ENCODE measurements around the gene DVL2.

Gene DVL2

DNA sequence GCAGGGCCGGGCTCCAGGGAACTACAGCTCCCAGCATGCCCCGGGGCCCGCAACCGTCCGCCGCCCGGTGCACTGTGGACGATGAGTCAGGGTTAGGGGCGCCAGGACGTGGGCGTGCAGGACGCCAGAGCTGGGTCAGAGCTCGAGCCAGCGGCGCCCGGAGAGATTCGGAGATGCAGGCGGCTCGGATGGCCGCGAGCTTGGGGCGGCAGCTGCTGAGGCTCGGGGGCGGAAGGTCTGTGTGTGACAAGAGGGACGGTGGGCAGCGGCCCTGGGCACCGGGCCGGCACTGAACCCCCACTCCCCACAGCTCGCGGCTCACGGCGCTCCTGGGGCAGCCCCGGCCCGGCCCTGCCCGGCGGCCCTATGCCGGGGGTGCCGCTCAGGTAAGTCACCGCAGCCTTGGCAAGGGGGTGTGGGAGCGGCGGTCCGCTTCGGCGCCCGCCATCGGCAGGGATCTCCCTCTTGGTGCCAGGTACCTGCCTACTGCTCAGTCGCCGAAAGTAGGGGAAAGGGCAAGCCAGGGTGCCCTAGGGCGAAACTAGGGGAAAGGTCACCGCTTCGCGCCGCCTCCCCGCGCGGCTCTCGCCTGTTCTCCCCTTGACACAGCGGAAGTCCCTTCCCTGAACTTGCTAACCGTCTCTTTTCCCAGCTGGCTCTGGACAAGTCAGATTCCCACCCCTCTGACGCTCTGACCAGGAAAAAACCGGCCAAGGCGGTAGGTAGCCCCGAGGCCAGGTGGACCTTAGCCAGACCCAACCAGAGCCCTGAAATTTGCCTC lies 14.3 kb downstream of the DVL2 start, which contains the start of the genes ACADVL and DLG4 (continued):
- TF ChIP-seq, protein P1, sequence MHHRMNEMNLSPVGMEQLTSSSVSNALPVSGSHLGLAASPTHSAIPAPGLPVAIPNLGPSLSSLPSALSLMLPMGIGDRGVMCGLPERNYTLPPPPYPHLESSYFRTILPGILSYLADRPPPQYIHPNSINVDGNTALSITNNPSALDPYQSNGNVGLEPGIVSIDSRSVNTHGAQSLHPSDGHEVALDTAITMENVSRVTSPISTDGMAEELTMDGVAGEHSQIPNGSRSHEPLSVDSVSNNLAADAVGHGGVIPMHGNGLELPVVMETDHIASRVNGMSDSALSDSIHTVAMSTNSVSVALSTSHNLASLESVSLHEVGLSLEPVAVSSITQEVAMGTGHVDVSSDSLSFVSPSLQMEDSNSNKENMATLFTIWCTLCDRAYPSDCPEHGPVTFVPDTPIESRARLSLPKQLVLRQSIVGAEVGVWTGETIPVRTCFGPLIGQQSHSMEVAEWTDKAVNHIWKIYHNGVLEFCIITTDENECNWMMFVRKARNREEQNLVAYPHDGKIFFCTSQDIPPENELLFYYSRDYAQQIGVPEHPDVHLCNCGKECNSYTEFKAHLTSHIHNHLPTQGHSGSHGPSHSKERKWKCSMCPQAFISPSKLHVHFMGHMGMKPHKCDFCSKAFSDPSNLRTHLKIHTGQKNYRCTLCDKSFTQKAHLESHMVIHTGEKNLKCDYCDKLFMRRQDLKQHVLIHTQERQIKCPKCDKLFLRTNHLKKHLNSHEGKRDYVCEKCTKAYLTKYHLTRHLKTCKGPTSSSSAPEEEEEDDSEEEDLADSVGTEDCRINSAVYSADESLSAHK (tag by site-specific recombination; IDR thresholded peaks at IDR 0.05) = no peak
- TF ChIP-seq ZNF157 (tag by site-specific recombination; IDR thresholded peaks at IDR 0.05) (no peak), ZNF530 (tag by site-specific recombination; IDR thresholded peaks at IDR 0.05; ENCODE audit: low read depth) (no peak)
- TF ChIP-seq, protein P2, sequence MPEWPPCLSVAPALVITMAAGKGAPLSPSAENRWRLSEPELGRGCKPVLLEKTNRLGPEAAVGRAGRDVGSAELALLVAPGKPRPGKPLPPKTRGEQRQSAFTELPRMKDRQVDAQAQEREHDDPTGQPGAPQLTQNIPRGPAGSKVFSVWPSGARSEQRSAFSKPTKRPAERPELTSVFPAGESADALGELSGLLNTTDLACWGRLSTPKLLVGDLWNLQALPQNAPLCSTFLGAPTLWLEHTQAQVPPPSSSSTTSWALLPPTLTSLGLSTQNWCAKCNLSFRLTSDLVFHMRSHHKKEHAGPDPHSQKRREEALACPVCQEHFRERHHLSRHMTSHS (tag by site-specific recombination; IDR thresholded peaks at IDR 0.05) = no peak

DNA sequence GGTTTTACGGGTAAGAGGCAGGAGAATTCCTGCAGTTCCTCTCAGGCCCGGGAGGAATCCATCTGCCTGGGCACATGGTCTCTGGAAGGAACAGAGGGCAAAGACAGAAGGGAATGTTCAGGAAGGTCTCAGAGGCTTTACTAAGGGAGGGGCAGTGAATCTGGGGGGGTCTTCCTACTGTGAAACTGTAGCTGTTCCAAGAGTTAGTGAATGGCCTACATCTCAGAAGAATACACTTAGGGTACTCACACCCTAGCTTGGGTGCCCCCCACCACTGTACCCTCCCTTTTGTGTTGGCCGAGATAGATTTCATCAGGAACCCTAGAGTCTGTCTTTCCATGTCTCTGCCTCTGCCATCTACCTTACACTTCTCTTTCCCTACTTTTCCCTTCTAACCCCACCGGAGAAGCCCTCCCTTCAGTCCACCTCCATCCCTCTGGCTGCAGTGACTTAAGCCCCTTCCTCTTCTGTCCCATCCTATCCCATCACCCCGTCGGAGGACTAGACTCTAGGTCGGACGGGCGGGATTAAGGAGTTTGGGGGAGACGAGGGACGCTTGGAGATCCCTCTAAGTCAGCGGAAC lies 15.0 kb downstream of the DVL2 start:
- H3K36me3 ChIP-seq (ENCODE audit: control insufficient read depth in 2 of 2, insufficient read depth in 1 of 2, low read length in 2 of 2) = peaks cover 12 to 34% of the 10 kb centered on the region in 2 experiments; a peak in 2 of 3 replicates
- H3K4me3 ChIP-seq (ENCODE audit: low read depth, low read length) = peak overlapping the region; percentile 83
- peaks cover 7% of the 10 kb centered on the region for H3K4me1 ChIP-seq (ENCODE audit: control insufficient read depth, insufficient read depth, low read length)
- H3K27ac ChIP-seq (ENCODE audit: extremely low read depth, low read depth, low read length) = peak overlapping the region; percentile 83; the same call in 1 of the 2 replicates
- CTCF ChIA-PET = interaction anchor here (0.7 to 4.2 kb wide), 8 partner anchors 15 to 174 kb away, joined by 3 to 34 read pairs (median 6); partner anchors contain the start of genes DVL2, GABARAP and PHF23
- POLR2A ChIA-PET = interaction anchor here (0.6 to 9.8 kb wide), 18 partner anchors 13 to 296 kb away, joined by 3 to 284 read pairs (median 6); partner anchors contain the start of genes CTDNEP1, DVL2, ELP5 and GABARAP
- H3K9me3 ChIP-seq (ENCODE audit: control insufficient read depth, insufficient read depth, low read depth, low read length) = no peaks in the 10 kb centered on the region
- TF ChIP-seq SCRT1 (tag by site-specific recombination; IDR thresholded peaks at IDR 0.05; ENCODE audit: borderline replicate concordance) (no peak), SETDB1 (IDR thresholded peaks at IDR 0.05; ENCODE audit: insufficient read length, low read length) (no peak), SP2 (tag by site-specific recombination; IDR thresholded peaks at IDR 0.05) (peak; percentile 59), ZNF155 (tag by site-specific recombination; IDR thresholded peaks at IDR 0.05) (no peak), WT1 (tag by site-specific recombination; IDR thresholded peaks at IDR 0.05) (peak; percentile 43; the same call in 1 of the 2 replicates), ZNF2 (tag by site-specific recombination; IDR thresholded peaks at IDR 0.05) (0 out of 2 replicates have a peak, but pooled peaks have one; percentile 47), IKZF3 (tag by site-specific recombination; IDR thresholded peaks at IDR 0.05) (peak; percentile 44; the same call in 1 of the 2 replicates), ZNF16 (tag by site-specific recombination; IDR thresholded peaks at IDR 0.05; ENCODE audit: low read depth) (no peak), ZNF558 (tag by site-specific recombination; IDR thresholded peaks at IDR 0.05) (no peak), PRDM1 (tag by site-specific recombination; IDR thresholded peaks at IDR 0.05) (peak; percentile 62), ZNF529 (tag by site-specific recombination; IDR thresholded peaks at IDR 0.05; ENCODE audit: insufficient replicate concordance) (no peak), ZNF777 (tag by site-specific recombination; IDR thresholded peaks at IDR 0.05; ENCODE audit: borderline replicate concordance) (peak; percentile 66; the same call in 1 of the 2 replicates), ZNF341 (tag by site-specific recombination; IDR thresholded peaks at IDR 0.05; ENCODE audit: low read depth) (peak; percentile 34; the same call in 1 of the 2 replicates), ZNF366 (tag by site-specific recombination; conservative IDR thresholded peaks at IDR 0.05) (peak; percentile 58; the same call in 1 of the 2 replicates), ZNF664 (tag by site-specific recombination; IDR thresholded peaks at IDR 0.05) (no peak), ZBTB21 (tag by site-specific recombination; IDR thresholded peaks at IDR 0.05) (no peak)
- TF ChIP-seq, protein P3, sequence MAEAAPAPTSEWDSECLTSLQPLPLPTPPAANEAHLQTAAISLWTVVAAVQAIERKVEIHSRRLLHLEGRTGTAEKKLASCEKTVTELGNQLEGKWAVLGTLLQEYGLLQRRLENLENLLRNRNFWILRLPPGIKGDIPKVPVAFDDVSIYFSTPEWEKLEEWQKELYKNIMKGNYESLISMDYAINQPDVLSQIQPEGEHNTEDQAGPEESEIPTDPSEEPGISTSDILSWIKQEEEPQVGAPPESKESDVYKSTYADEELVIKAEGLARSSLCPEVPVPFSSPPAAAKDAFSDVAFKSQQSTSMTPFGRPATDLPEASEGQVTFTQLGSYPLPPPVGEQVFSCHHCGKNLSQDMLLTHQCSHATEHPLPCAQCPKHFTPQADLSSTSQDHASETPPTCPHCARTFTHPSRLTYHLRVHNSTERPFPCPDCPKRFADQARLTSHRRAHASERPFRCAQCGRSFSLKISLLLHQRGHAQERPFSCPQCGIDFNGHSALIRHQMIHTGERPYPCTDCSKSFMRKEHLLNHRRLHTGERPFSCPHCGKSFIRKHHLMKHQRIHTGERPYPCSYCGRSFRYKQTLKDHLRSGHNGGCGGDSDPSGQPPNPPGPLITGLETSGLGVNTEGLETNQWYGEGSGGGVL (tag by site-specific recombination; IDR thresholded peaks at IDR 0.05) = peak; percentile 55; the same call in 1 of the 2 replicates
- TF ChIP-seq, protein P4, sequence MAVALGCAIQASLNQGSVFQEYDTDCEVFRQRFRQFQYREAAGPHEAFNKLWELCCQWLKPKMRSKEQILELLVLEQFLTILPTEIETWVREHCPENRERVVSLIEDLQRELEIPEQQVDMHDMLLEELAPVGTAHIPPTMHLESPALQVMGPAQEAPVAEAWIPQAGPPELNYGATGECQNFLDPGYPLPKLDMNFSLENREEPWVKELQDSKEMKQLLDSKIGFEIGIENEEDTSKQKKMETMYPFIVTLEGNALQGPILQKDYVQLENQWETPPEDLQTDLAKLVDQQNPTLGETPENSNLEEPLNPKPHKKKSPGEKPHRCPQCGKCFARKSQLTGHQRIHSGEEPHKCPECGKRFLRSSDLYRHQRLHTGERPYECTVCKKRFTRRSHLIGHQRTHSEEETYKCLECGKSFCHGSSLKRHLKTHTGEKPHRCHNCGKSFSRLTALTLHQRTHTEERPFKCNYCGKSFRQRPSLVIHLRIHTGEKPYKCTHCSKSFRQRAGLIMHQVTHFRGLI (tag by site-specific recombination; IDR thresholded peaks at IDR 0.05) = no peak
- TF ChIP-seq, protein P5, sequence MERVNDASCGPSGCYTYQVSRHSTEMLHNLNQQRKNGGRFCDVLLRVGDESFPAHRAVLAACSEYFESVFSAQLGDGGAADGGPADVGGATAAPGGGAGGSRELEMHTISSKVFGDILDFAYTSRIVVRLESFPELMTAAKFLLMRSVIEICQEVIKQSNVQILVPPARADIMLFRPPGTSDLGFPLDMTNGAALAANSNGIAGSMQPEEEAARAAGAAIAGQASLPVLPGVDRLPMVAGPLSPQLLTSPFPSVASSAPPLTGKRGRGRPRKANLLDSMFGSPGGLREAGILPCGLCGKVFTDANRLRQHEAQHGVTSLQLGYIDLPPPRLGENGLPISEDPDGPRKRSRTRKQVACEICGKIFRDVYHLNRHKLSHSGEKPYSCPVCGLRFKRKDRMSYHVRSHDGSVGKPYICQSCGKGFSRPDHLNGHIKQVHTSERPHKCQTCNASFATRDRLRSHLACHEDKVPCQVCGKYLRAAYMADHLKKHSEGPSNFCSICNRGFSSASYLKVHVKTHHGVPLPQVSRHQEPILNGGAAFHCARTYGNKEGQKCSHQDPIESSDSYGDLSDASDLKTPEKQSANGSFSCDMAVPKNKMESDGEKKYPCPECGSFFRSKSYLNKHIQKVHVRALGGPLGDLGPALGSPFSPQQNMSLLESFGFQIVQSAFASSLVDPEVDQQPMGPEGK (tag by site-specific recombination; IDR thresholded peaks at IDR 0.05) = peak; percentile 51

Data from HEK293 (cell line).